DMS 273 (cell line): Measurements from ENCODE around the gene RAB6B.

Source experiments
- DNase-seq: peaks from one replicate; lab custom pipeline; 2025; ENCODE audit not compliant: unreplicated experiment; lab: John Stamatoyannopoulos, UW

RAB6B gene

GRCh38 chr3:133838296-133838789, 57.3 kb downstream of the RAB6B start:
- no peak for DNase-seq

DNA sequence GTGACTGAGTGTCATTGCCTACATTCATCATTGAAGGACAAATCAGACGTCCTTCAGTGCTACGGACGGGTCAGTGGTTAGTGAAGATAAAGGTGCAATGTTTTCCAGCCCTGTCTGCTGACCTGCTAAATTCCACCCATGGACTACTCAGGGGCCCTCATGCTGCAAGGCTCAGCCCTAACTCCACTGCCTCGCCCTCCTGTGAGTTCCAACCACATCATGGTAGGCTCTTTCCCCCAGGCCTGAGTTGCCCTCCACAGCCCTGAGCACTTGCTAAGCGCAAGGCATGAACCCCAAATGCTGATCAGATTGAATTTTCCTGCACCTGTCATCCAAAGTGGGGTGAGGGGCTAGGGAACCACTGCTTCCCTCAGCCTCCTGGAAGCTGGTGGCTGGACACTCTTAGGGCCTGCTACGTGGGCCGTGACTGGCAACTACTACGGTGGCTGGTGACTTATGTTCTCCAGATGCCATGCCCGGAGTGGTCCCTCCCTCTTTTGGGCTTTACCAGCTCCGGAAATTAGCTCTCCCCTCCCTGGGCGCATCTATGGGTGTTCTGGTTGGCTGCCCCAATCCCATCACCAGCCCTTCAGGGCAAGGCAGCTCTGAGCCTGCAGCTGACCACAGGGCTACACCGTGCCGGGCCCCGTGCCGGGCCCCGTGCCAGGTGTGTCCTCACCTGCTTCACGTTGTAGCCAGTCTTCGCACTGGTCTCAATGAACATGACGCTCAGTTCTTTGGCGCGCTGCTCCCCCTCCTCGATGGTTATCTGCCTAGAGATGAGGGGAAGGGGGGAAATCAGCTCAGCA, 58.0 kb downstream of the RAB6B start:
- no peak for DNase-seq

DNA sequence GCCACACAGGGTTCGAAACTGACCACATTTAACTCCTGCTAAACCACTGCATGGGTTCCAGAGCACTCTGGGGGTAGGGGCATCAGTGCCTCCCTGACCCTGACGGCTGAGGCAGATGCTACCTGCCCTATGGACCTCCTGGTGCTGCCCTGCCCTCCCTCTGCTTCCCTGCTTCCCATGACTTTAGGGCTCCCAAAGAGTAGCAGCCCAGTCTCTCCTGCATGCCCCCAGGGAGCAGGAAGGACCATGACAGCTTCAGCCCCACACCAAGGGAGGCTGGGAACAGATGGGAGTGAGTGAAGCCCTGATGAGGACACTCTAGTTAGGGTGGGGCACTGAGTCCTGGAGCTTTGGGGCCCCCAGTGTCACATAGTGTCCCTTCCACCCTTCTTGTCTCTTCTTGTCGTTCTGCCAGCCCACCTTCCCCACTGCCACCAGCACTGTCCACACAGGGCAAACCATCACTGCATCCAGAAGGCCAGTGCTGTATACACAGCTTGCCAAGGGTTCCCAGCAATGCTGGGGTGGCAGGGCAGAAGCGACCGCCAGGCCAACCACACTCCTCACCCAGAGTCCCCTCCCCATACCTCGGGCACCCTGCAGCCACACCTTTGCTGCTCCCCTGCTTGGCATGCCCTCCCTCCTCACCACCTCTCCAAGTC, 59.1 kb downstream of the RAB6B start:
- DNase-seq, result no peak

GRCh38 chr3:133835961-133836360, 59.7 kb downstream of the RAB6B start:
- no peak for DNase-seq

GRCh38 chr3:133835418-133835743, 60.3 kb downstream of the RAB6B start:
- DNase-seq, result no peak

DNA sequence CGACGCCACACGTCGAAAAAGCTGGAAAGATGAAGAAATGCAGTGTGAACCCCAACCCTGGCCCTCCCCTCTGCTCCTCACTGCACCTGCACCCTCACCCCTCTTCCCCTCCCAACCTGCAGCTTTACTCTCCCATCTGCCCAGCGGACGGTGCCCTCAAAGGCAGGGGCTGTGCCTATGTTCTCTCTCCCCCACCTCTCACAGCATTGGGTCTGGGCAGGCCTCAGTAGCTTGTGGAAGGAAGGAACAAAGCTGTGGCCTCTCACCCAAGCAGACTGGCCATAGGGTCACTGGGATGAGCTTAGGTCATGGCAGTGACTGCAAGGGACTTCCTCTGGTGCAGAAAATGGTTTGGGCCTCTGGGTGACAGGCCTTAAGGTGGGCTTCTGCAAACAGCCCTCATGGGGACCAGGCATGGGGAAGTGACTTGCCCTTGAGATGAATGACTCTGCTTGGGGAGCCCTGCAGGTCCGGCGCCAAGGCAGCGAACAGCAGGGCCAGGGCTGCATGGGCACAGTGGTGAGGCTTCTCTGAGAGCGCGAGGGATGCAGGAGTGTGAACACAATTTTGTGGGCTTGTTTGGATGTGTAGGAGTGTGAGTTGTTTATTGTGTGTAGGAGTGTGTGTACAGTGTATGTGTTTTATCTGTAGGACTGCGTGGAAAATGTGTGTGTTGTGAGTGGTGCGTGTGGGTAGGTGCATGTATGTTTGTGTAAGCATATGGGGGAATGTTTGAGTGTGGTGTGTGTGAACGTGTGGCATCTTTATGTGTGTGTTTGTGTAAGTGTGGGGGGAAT, 60.9 kb downstream of the RAB6B start:
- no peak for DNase-seq

GRCh38 chr3:133833880-133834620, 61.6 kb downstream of the RAB6B start:
- DNase-seq, result no peak

DNA sequence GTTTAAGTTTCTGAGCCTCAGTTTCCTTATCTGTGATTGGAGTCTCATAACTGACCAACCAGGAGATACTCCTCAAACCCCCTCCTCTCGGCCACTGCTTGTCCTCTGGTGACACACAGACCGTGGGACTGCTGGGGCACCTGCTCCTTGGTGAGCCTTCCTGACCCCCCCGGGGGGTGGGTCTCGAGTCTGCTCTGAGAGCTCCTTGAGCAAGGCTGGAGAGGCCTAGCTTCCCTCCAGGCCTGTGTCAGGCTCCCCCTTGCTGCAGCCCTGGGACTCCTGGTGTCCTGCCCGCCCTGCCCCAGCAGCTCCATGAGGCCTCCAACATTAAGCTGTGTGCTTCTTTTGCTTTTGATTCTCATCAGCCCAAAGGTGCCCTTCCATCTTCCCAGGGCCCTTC, 62.4 kb downstream of the RAB6B start:
- no peak for DNase-seq

DNA sequence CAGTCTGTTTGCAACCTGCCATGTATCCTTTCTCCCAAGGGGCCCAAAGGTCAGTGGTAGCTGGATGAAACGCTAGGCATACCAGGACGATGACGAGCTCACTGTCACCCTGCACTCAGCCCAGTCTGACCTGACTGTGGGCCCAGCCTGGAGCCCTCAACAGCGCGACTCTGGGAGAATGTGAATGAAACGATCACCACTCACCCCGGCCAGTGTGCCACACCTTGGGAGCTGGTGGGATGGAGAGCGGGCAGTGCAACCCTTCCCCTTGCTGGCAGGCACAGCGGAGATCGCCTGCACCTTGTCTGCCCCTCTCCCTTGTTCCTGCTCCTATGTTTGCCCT, 62.9 kb downstream of the RAB6B start:
- no peak for DNase-seq

DNA sequence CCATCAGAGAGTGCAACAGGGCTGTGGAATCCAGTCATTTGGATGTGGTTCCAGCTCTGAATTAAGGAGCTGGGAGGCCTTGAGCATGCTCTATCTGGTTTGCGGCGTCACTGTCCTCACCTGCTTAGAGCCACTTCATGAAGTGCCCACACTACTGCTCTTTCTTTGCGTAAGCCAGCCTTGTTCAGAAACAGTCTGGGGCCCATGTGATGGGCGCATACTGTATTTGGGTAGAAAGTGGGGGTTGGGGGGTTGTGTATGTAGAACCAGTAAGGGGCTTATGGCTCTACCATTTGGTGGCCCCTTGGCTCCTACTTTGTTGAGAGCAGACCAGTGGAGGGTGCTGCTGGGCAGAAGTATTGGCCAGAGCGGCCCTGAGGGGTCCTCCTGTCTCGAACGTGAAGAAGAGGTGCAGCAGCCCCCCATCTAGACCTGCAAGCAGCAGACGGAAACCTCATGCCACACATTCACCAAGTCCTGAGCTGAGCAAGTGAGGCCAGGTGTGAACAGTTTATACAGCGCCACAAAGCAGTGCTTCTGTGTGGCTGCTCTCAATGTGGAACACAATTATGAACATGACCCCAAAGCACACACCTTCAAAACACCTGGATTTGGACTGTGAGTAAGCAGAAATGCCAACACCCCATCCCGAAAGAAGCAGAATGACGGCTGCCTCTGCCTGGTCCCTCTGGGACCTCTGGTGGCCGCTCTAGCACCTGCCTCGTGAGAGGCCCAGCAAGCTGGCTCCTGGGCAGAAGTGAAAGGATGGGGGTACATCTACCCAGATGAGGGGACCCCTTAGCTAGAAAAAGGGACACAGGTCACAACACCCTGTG, 63.5 kb downstream of the RAB6B start:
- DNase-seq, result no peak

- no peak for DNase-seq
Measured at GRCh38 chr3:133830071-133830470, 65.6 kb downstream of the RAB6B start.

DNA sequence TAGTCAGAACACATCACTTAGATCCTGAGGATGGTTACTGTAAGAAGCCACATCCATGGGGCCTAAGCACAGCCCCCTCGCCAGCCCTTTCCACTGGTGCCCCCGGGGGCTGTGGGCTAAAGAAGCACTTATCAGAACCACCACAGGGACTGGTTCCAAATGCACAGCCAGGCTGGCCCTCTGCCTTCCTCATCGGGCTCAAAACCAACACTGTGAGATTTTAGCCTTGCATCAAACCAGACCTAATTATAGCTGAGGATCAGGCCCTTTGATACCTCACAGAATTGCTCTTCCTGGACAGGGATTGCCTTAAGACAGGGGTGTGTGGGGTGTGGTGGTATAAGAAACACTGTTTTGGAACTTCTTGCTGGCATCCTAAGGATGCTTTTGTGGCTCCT, 66.4 kb downstream of the RAB6B start:
- DNase-seq, result no peak

- peak; percentile 40 for DNase-seq
Measured at GRCh38 chr3:133828576-133829309, 66.9 kb downstream of the RAB6B start.

DNA sequence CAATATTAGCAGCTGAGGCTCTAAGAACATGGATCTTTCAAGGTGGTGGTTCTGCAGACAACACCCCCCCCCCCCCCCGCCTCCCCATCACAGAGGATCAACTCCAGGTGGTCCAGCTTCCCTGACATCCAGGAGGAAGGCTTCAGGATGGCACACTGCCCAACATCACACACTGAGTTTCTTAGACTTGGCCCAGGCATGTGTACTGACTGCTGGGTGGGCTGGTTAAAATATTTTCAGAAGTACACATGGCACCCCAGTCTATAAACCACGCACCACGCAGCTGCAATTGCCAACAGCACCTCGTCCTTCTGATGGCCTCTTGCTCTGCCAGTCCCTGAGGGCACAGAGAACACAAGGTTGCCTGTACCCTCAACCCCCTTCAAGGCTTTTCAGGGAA, 68.0 kb downstream of the RAB6B start:
- peak; percentile 37 for DNase-seq

GRCh38 chr3:133827136-133827535, 68.5 kb downstream of the RAB6B start:
- no peak for DNase-seq

DNA sequence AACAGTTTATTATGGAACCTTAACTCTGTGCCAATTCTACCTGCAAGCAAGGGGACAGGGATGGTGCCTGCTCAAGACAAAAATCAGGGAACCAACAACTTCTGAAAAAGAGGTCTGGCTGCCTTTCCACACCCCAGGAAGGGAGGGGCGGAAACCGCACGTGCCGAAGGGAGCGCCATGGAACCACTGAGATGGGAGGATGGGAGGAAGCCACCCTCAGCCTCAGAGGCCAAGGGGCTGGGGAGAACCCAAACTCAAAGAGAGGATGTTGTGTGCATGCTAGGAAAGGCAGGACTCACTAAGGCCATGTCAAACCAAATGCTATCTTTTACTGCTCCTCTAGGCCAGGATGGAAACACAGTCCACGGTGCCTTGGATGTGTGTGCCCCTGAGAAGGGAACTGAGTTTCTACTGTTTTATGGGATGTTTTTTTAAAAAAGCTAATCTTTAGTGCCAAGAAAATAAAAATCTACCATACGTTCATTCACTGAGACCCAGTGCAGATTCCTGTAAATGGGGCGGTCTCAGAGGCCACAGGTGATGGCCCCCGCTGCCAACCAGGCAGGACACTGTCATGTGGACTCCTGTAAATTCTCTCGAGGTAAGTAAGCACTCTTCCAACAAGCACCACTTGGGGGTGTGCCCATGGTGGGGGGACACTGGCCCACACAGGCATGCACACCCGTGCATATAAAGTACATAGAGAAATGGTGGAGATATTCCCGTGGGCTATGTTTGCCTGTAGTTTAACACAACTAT, 69.5 kb downstream of the RAB6B start:
- DNase-seq, result no peak

GRCh38 chr3:133824961-133825485, 70.7 kb downstream of the RAB6B start:
- DNase-seq, result no peak

DNA sequence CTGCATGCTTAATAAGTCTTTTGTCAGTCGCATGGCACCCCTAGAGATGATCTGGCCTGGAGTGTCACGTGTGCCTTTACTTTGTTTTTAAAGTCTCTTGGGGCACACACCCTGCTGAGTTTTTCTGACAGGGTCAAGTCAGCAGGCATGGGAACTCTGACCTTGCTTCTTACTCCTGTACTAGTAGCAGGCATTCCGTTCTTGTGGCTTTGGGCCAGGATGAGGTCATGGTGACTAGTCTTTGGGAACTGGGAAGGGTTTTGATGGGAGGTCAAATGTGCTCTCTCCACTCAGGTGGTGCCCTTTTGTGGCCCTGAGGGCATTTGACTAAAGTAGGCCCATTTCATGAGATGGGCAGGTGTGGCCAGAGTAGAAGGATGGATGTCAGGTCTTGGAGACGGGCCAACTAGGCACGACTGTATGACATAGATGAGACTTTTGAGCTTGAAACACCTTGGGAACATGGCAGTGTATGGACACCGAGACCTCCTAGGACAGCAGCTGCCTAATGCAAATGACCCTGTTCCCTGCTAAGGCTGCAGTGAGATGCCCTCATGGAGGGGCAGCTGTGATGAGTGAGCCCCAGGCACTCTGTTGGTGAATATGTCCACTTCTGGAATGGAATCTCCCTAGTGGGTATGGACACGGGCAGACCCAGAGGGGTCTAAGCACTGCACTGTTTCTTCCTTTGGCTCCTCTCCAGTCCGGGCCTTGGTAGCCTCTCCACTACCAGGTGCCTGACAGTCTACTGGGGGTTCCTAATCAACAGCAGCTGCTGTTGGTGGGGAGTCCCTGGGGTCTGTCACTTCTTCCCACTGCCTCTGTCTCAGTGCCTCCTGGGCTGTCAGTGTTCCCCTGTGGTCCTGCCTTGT, 73.7 kb downstream of the RAB6B start:
- DNase-seq, result peak; percentile 94
